ENCODE measurements around the gene PIMREG. TPM values are rescaled to one million over a fixed set of nuclear protein-coding genes. Genes with fewer than 3 reads are reported as not detected.

PIMREG gene
- total RNA-seq, 1 donor from 2014 or later = not detected

GRCh38 chr17:6429266-6429665, 15.0 kb upstream of the PIMREG start:
- Histone ChIP-seq H3K27me3 (no peaks in the 10 kb centered on the region), H3K9me3 (peaks cover 0 to 8% of the 10 kb centered on the region in 2 donors), H3K4me3 (no peak overlapping the region), H3K4me1 (no peaks in the 10 kb centered on the region), H3K36me3 (no peaks in the 10 kb centered on the region), H3K27ac (no peak overlapping the region)
- no peak for TF ChIP-seq CTCF (IDR thresholded peaks at IDR 0.05)
- intact Hi-C loops (cut with DNase I) = no loop called here
- DNase-seq (ENCODE audit: low spot score in 2 of 2) = no peak

GRCh38 chr17:6430769-6431168, 13.5 kb upstream of the PIMREG start:
- peaks cover 0 to 8% of the 10 kb centered on the region in 2 donors for H3K9me3 ChIP-seq
- no peaks in the 10 kb centered on the region for H3K4me1 ChIP-seq
- no peaks in the 10 kb centered on the region for H3K36me3 ChIP-seq
- no peak overlapping the region for H3K27ac ChIP-seq
- no peak for DNase-seq (ENCODE audit: low spot score in 2 of 2)
- no peak overlapping the region for H3K4me3 ChIP-seq
- no peaks in the 10 kb centered on the region for H3K27me3 ChIP-seq
- TF ChIP-seq CTCF (IDR thresholded peaks at IDR 0.05) = no peak
- intact Hi-C loops (cut with DNase I) = no loop called here

DNA sequence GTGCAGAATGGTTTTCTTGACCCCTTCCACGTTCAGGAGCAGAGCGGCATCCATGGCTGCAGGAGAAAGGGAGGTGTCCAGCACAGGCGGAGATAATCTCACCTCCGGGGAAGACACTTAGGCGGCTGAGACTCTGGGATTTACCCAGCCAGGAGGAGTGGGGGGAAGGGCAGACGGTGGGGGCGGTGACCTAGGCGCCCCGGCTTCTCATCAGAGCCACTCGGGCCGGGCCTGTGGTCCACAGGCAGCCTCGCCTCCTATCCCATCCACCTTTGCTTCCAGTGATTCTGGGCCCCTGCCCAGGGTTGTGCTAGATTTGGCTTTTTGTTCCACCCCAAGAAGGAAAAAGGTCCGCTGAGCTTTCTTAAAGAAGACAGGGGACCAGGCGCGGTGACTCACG, 9.2 kb upstream of the PIMREG start, which contains the start of gene AIPL1:
Gene AIPL1, minus strand, starts transcription at position 71 of the 400 bp plus-strand sequence. Its CDS starts 17 bp downstream, at position 54.
- H3K9me3 ChIP-seq = peaks cover 0 to 8% of the 10 kb centered on the region in 2 donors
- H3K27ac ChIP-seq = no peak within 1 kb of the TSS
- H3K27me3 ChIP-seq = no peaks in the 10 kb centered on the region
- H3K4me3 ChIP-seq = no peak within 1 kb of the TSS
- no peak for TF ChIP-seq CTCF (IDR thresholded peaks at IDR 0.05)
- no peaks in the 10 kb centered on the region for H3K4me1 ChIP-seq
- intact Hi-C loops (cut with DNase I) = loop anchor here (5.0 kb wide), 1 partner anchor 848 kb away; no protein-coding TSS in a partner anchor
- H3K36me3 ChIP-seq = no peaks in the 10 kb centered on the region
- DNase-seq (ENCODE audit: low spot score in 2 of 2) = no peak

GRCh38 chr17:6435968-6436367, 8.3 kb upstream of the PIMREG start:
- Histone ChIP-seq H3K27ac (no peak overlapping the region), H3K9me3 (peaks cover 0 to 3% of the 10 kb centered on the region in 2 donors), H3K4me1 (no peaks in the 10 kb centered on the region), H3K27me3 (no peaks in the 10 kb centered on the region), H3K4me3 (no peak overlapping the region), H3K36me3 (no peaks in the 10 kb centered on the region)
- intact Hi-C loops (cut with DNase I) = loop anchor here (5.0 kb wide), 1 partner anchor 849 kb away; no protein-coding TSS in a partner anchor
- DNase-seq (ENCODE audit: low spot score in 2 of 2) = no peak
- TF ChIP-seq CTCF (IDR thresholded peaks at IDR 0.05) = peak; percentile 48 to 81 (median 76)

GRCh38 chr17:6437466-6437865, 6.8 kb upstream of the PIMREG start:
- intact Hi-C loops (cut with DNase I) = loop anchor here (5.0 kb wide), 1 partner anchor 850 kb away; no protein-coding TSS in a partner anchor
- Histone ChIP-seq H3K27me3 (no peaks in the 10 kb centered on the region), H3K27ac (no peak overlapping the region), H3K36me3 (no peaks in the 10 kb centered on the region), H3K9me3 (no peaks in the 10 kb centered on the region), H3K4me3 (no peak overlapping the region), H3K4me1 (no peaks in the 10 kb centered on the region)
- no peak for DNase-seq (ENCODE audit: low spot score in 2 of 2)
- no peak for TF ChIP-seq CTCF (IDR thresholded peaks at IDR 0.05)

DNA sequence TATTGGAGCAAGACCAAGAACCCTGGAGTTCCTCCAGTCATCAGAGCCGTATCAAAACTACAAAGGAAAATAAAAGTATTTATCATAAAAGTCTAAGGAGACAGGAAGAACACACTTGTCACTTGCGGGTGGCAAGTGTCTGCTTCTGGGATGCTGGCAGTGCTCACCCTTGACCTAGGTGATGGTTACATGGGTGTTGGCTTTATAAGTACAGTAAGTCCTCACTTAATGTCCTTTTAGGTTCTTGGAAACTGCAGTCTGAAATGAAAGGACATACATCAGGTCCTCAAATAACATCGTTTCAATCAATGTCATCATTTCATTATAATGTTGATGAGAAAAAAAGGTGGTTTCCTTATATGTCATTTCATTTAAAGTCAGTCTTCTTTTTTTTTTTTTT, 6.3 kb upstream of the PIMREG start:
- TF ChIP-seq CTCF (IDR thresholded peaks at IDR 0.05) = no peak
- Histone ChIP-seq H3K27ac (no peak overlapping the region), H3K4me1 (no peaks in the 10 kb centered on the region), H3K27me3 (no peaks in the 10 kb centered on the region), H3K4me3 (no peak overlapping the region), H3K36me3 (no peaks in the 10 kb centered on the region), H3K9me3 (no peaks in the 10 kb centered on the region)
- intact Hi-C loops (cut with DNase I) = loop anchor here (5.0 kb wide), 1 partner anchor 851 kb away; no protein-coding TSS in a partner anchor
- DNase-seq (ENCODE audit: low spot score in 2 of 2) = no peak

Data from ascending aorta (tissue), 2 donors.